H1 (cell line): ENCODE data around the gene EHBP1. TPM values are rescaled to one million over a fixed set of nuclear protein-coding genes. Genes with fewer than 3 reads are reported as not detected.

ENCODE experiments used
- CTCF ChIA-PET: fragments of 300-600 bp; sonication (Branson Sonifier 250); formaldehyde crosslinking; loops from one replicate; lab custom pipeline; 2021; ENCODE audit not compliant: partially characterized antibody; lab: Charles Lee
- POLR2A ChIA-PET: fragments of 300-600 bp; sonication (Branson Sonifier 250); formaldehyde crosslinking; loops from one replicate; lab custom pipeline; 2021; ENCODE audit warnings: inconsistent platforms; ENCODE audit not compliant: partially characterized antibody; lab: Charles Lee
- DNase-seq, 2 experiments: peaks; one replicate each; pipeline versions ENCODE4 v3.0.0 to v3.0.0-alpha.2; 2010 to 2022; ENCODE audit warnings: low spot score in 2 of 2, low read depth in 1 of 2, mixed read lengths in 1 of 2
- FAIRE-seq: peaks from 2 replicates; lab custom pipeline; 2011; peaks lifted over from hg19 to GRCh38; lab: Jason Lieb, UNC
- H2AFZ ChIP-seq: 2 replicates; pipeline ENCODE4 v1.8.1; 2012; ENCODE audit warnings: low read length, inconsistent platforms
- H2AK5ac ChIP-seq: 2 replicates; pipeline ENCODE4 v1.6.1; 2013; ENCODE audit warnings: low read depth, low read length
- H2BK120ac ChIP-seq: replicated peaks from 2 replicates; pipeline ENCODE3; 2013; ENCODE audit warnings: low read depth, low read length, inconsistent platforms
- H2BK12ac ChIP-seq: 2 replicates; pipeline ENCODE4 v1.6.1; 2013; ENCODE audit warnings: low read depth, low read length
- H2BK15ac ChIP-seq: 2 replicates; pipeline ENCODE4 v1.6.1; 2013; ENCODE audit warnings: low read length
- H2BK20ac ChIP-seq: 2 replicates; pipeline ENCODE4 v1.6.1; 2013; ENCODE audit warnings: low read length
- H2BK5ac ChIP-seq: 2 replicates; pipeline ENCODE4 v1.6.1; 2013; ENCODE audit warnings: low read depth, low read length
- H3K14ac ChIP-seq: 2 replicates; pipeline ENCODE4 v1.6.1; 2013; ENCODE audit warnings: inconsistent platforms; ENCODE audit not compliant: insufficient read length
- H3K18ac ChIP-seq: 2 replicates; pipeline ENCODE4 v1.6.1; 2013; ENCODE audit warnings: low read length; ENCODE audit errors: extremely low read depth
- H3K23ac ChIP-seq: 2 replicates; pipeline ENCODE4 v1.6.1; 2013; ENCODE audit warnings: inconsistent platforms; ENCODE audit not compliant: insufficient read length
- H3K23me2 ChIP-seq: 2 replicates; pipeline ENCODE4 v1.6.1; 2013; ENCODE audit warnings: low read depth, low read length
- H3K27ac ChIP-seq: 2 replicates; pipeline ENCODE4 v1.6.1; 2011; ENCODE audit warnings: low read depth, low read length, inconsistent platforms
- H3K27me3 ChIP-seq, 4 experiments: replicated peaks in 1 of 4; 1 replicate in 1 of 4; 2 replicates in 3 of 4; pipeline versions ENCODE4 v1.6.1 to v1.8.1; 2011 to 2013; ENCODE audit warnings: low read length in 3 of 4, mild to moderate bottlenecking in 3 of 4, inconsistent platforms in 2 of 4, mixed read lengths in 2 of 4, moderate library complexity in 1 of 4; ENCODE audit not compliant: control insufficient read depth in 3 of 4, insufficient read depth in 3 of 4; ENCODE audit errors: extremely low read depth in 1 of 4
- H3K36me3 ChIP-seq, 4 experiments: 2 replicates each; pipeline versions ENCODE4 v1.6.1 to v1.8.1; 2011 to 2013; ENCODE audit warnings: mild to moderate bottlenecking in 4 of 4, low read length in 3 of 4, moderate library complexity in 2 of 4, control low read depth in 1 of 4, inconsistent platforms in 1 of 4; ENCODE audit not compliant: insufficient read depth in 4 of 4, control insufficient read depth in 2 of 4
- H3K4ac ChIP-seq: replicated peaks from 2 replicates; pipeline ENCODE3; 2013; ENCODE audit warnings: low read length, low read depth, mixed read lengths, inconsistent platforms; ENCODE audit not compliant: insufficient read length
- H3K4me1 ChIP-seq, 4 experiments: replicated peaks in 1 of 4; 1 replicate in 1 of 4; 2 replicates in 3 of 4; pipeline versions ENCODE4 v1.6.1 to v1.8.1; 2011 to 2013; ENCODE audit warnings: low read length in 3 of 4, inconsistent platforms in 2 of 4, mixed read lengths in 1 of 4; ENCODE audit not compliant: insufficient read depth in 4 of 4, control insufficient read depth in 3 of 4
- H3K4me2 ChIP-seq, 2 experiments: 2 replicates each; pipeline versions ENCODE4 v1.6.1 to v1.8.1; 2011 to 2013; ENCODE audit warnings: low read depth in 2 of 2, low read length in 2 of 2, control low read depth in 1 of 2, inconsistent platforms in 1 of 2, mild to moderate bottlenecking in 1 of 2; ENCODE audit not compliant: insufficient read depth in 1 of 2
- H3K4me3 ChIP-seq, 4 experiments: fragments of 200-600, 300-600 bp in 1 of 4; sonication (generic), shearing (Covaris generic), sonication (Bioruptor Twin) in 1 of 4; 2 replicates each; pipeline versions ENCODE4 v1.5.1 to v1.8.1; 2011 to 2016; ENCODE audit warnings: low read length in 4 of 4, low read depth in 3 of 4, control low read depth in 2 of 4, inconsistent platforms in 2 of 4, mild to moderate bottlenecking in 2 of 4, mixed read lengths in 1 of 4, moderate library complexity in 1 of 4; ENCODE audit not compliant: insufficient read depth in 2 of 4; ENCODE audit errors: extremely low read depth in 1 of 4
- H3K56ac ChIP-seq: replicated peaks from 2 replicates; pipeline ENCODE3; 2013; ENCODE audit warnings: low read depth, mild to moderate bottlenecking, mixed read lengths, low read length, inconsistent platforms; ENCODE audit not compliant: insufficient read length
- H3K79me1 ChIP-seq: 2 replicates; pipeline ENCODE4 v1.6.1; 2013; ENCODE audit warnings: low read depth, low read length, control low read depth
- H3K79me2 ChIP-seq, 2 experiments: 2 replicates each; pipeline versions ENCODE4 v1.6.1 to v1.8.1; 2012 to 2013; ENCODE audit warnings: low read length in 2 of 2, mild to moderate bottlenecking in 2 of 2, inconsistent platforms in 1 of 2; ENCODE audit not compliant: insufficient read depth in 2 of 2, control insufficient read depth in 1 of 2
- H3K9ac ChIP-seq, 4 experiments: replicated peaks in 1 of 4; 1 replicate in 1 of 4; 2 replicates in 3 of 4; pipeline versions ENCODE4 v1.6.1 to v1.8.1; 2011 to 2013; ENCODE audit warnings: low read depth in 3 of 4, low read length in 3 of 4, control low read depth in 2 of 4, mild to moderate bottlenecking in 2 of 4, moderate library complexity in 2 of 4, inconsistent platforms in 1 of 4; ENCODE audit errors: extremely low read depth in 1 of 4
- H3K9me3 ChIP-seq, 2 experiments: 2 replicates each; pipeline versions ENCODE4 v1.6.1 to v1.8.1; 2012 to 2013; ENCODE audit warnings: mild to moderate bottlenecking in 2 of 2, moderate library complexity in 2 of 2, control low read depth in 1 of 2, inconsistent platforms in 1 of 2, low read depth in 1 of 2, low read length in 1 of 2, mixed read lengths in 1 of 2; ENCODE audit not compliant: insufficient read depth in 2 of 2
- H4K20me1 ChIP-seq, 2 experiments: replicated peaks in 1 of 2; 2 replicates each; pipeline versions ENCODE3 to v1.8.1; 2011 to 2013; ENCODE audit warnings: inconsistent platforms in 2 of 2, low read length in 2 of 2, mild to moderate bottlenecking in 1 of 2; ENCODE audit not compliant: insufficient read depth in 2 of 2, control insufficient read depth in 1 of 2
- H4K5ac ChIP-seq: 2 replicates; pipeline ENCODE4 v1.6.1; 2013; ENCODE audit warnings: low read length, low read depth, mixed read lengths, inconsistent platforms; ENCODE audit not compliant: insufficient read length
- H4K8ac ChIP-seq: 2 replicates; pipeline ENCODE4 v1.8.0; 2013; ENCODE audit warnings: mild to moderate bottlenecking, moderate library complexity, low read length, inconsistent platforms; ENCODE audit not compliant: insufficient read depth; ENCODE audit errors: extremely low read depth
- H4K91ac ChIP-seq: replicated peaks from 2 replicates; pipeline ENCODE3; 2013; ENCODE audit warnings: low read length, mixed read lengths, inconsistent platforms; ENCODE audit not compliant: insufficient read length
- POLR2A ChIP-seq, 2 experiments: IDR thresholded peaks; 1 replicate in 1 of 2; 2 replicates in 1 of 2; pipeline ENCODE4 v1.6.1; 2011; ENCODE audit warnings: low read depth in 2 of 2, low read length in 2 of 2, mild to moderate bottlenecking in 2 of 2; ENCODE audit errors: control extremely low read depth in 1 of 2
- SIRT6 ChIP-seq: IDR thresholded peaks from one replicate; pipeline ENCODE4 v1.7.1; 2012; ENCODE audit warnings: low read length, inconsistent platforms
- TBP ChIP-seq: IDR thresholded peaks from 2 replicates; pipeline ENCODE4 v1.6.1; 2011; ENCODE audit warnings: low read depth, low read length, improper control_type of control experiment
- polyA plus RNA-seq, 7 experiments: library from polyadenylated mRNA; depleted of rRNA in 3 of 7; stranded (reverse) in 5 of 7; unstranded in 2 of 7; fragments of >200 nt in 5 of 7; fragments of 200-250 nt in 2 of 7; gene quantifications; 1 replicate in 5 of 7; 2 replicates in 1 of 7; 4 replicates in 1 of 7; pipeline versions ENCODE4 v1.2.1 to v1.2.3, GENCODE V29; 2011 to 2013; ENCODE audit warnings: missing spikeins in 2 of 7, mixed read lengths in 2 of 7
- total RNA-seq: library from RNA; stranded (reverse); fragmentation: NEBNext Ultra II Directional; extraction: Animal tissue kit (Norgen Biotek cat#: 25700); gene quantifications from 2 replicates; pipeline ENCODE4 v1.2.1, GENCODE V29; 2021

Gene EHBP1
- total and polyA plus RNA-seq, 2 of the 8 experiments (the other 6 are each of a cell fraction or from before 2014, with no cell fraction given) = 12.0 to 64.1 TPM

GRCh38 chr2:62713837-62714236 lies 8.3 kb downstream of the EHBP1 start:
- Histone ChIP-seq H3K4me3 (no peak overlapping the region), H3K23me2 (peaks cover 4% of the 10 kb centered on the region; the same call in 1 of the 2 replicates), H3K27me3 (no peaks in the 10 kb centered on the region), H3K14ac (no peak overlapping the region), H3K9ac (no peak overlapping the region), H4K8ac (no peak overlapping the region), H4K20me1 (peaks cover 3 to 5% of the 10 kb centered on the region in 2 experiments), H2AK5ac (no peak overlapping the region), H2BK20ac (no peak overlapping the region), H3K27ac (no peak overlapping the region), H3K23ac (no peak overlapping the region)
- TF ChIP-seq SIRT6 = no peak
- TF ChIP-seq TBP = no peak
- no peak for TF ChIP-seq POLR2A (IDR thresholded peaks at IDR 0.05; ENCODE audit: control extremely low read depth in 1 of 2, low read depth in 2 of 2, low read length in 2 of 2)
- TF ChIP-seq, all 59 proteins: peak for 0
- no peak overlapping the region for H3K4me2 ChIP-seq
- H3K79me2 ChIP-seq = peaks cover 3 to 91% of the 10 kb centered on the region in 2 experiments
- H4K91ac ChIP-seq = no peak overlapping the region
- H2BK15ac ChIP-seq = no peak overlapping the region
- H3K4me1 ChIP-seq = no peaks in the 10 kb centered on the region
- no peak overlapping the region for H2BK120ac ChIP-seq
- no peak overlapping the region for H2BK5ac ChIP-seq
- no peak overlapping the region for H2BK12ac ChIP-seq
- no peak overlapping the region for H3K56ac ChIP-seq
- H2AFZ ChIP-seq = no peak overlapping the region
- no peaks in the 10 kb centered on the region for H3K9me3 ChIP-seq
- FAIRE-seq (no peak), DNase-seq (no peak)
- H3K4ac ChIP-seq = no peak overlapping the region
- no peak overlapping the region for H3K18ac ChIP-seq
- peaks cover 0 to 19% (median 2%) of the 10 kb centered on the region in 4 experiments; a peak in 3 of 8 replicates for H3K36me3 ChIP-seq
- POLR2A ChIA-PET = interaction anchor here (2.2 kb wide), 1 partner anchor 9 kb away, joined by 6 read pairs; the partner anchor contains the start of gene EHBP1
- no peaks in the 10 kb centered on the region for H3K79me1 ChIP-seq
- H4K5ac ChIP-seq = no peak overlapping the region
- CTCF ChIA-PET = interaction anchor here (0.7 kb wide), 1 partner anchor 13 kb away, joined by 3 read pairs; no protein-coding TSS in a partner anchor
